Natural killer cell (primary cell): Measurements from ENCODE around the gene ZNF605. TPM values are rescaled to one million over a fixed set of nuclear protein-coding genes. Genes with fewer than 3 reads are reported as not detected.

ENCODE experiments used
- ATAC-seq, 3 donors: fragments of 150-1000 bp in 2 of 3; fragments of 200-7000 bp in 1 of 3; cut with Tn5 transposase; 1 replicate in 1 of 3; 2 replicates in 2 of 3; pipeline ENCODE4 v1.10.0; 2021; ENCODE audit warnings: mild to moderate bottlenecking in 2 of 3, moderate library complexity in 2 of 3
- DNase-seq, 2 donors: peaks; one replicate each; pipeline versions ENCODE4 v3.0.0 to v3.0.0-alpha.2; 2013 to 2021; ENCODE audit warnings: mixed read lengths in 1 of 2
- H3K27ac ChIP-seq: one replicate; pipeline ENCODE4 v1.5.1; 2013; ENCODE audit warnings: mild to moderate bottlenecking, low read length
- H3K27me3 ChIP-seq: one replicate; pipeline ENCODE4 v1.6.1; 2013; ENCODE audit warnings: low read length; ENCODE audit not compliant: control insufficient read depth, insufficient read depth
- H3K36me3 ChIP-seq: one replicate; pipeline ENCODE4 v1.6.1; 2013; ENCODE audit warnings: low read length; ENCODE audit not compliant: control insufficient read depth, insufficient read depth
- H3K4me1 ChIP-seq: one replicate; pipeline ENCODE4 v1.6.1; 2013; ENCODE audit warnings: low read length; ENCODE audit not compliant: control insufficient read depth, insufficient read depth
- H3K4me3 ChIP-seq: one replicate; pipeline ENCODE4 v1.5.1; 2013; ENCODE audit warnings: low read length
- H3K9me3 ChIP-seq: one replicate; pipeline ENCODE4 v1.6.1; 2013; ENCODE audit warnings: low read length; ENCODE audit not compliant: control insufficient read depth, insufficient read depth
- H3K27ac Mint-ChIP-seq, 2 donors: one replicate each; pipeline ENCODE4 v1.8.0; 2022; ENCODE audit warnings: mild to moderate bottlenecking in 2 of 2, mixed read lengths in 2 of 2, moderate library complexity in 1 of 2
- H3K27me3 Mint-ChIP-seq, 2 donors: one replicate each; pipeline ENCODE4 v1.8.0; 2022; ENCODE audit warnings: low read depth in 2 of 2, mixed read lengths in 2 of 2
- H3K36me3 Mint-ChIP-seq: one replicate; pipeline ENCODE4 v1.8.0; 2022; ENCODE audit warnings: mixed read lengths
- H3K4me1 Mint-ChIP-seq, 2 donors: one replicate each; pipeline ENCODE4 v1.8.0; 2022; ENCODE audit warnings: mixed read lengths in 2 of 2
- H3K4me3 Mint-ChIP-seq: one replicate; pipeline ENCODE4 v1.8.0; 2022; ENCODE audit warnings: mild to moderate bottlenecking, moderate library complexity, mixed read lengths
- H3K9me3 Mint-ChIP-seq, 2 donors: one replicate each; pipeline ENCODE4 v1.8.0; 2022; ENCODE audit warnings: mixed read lengths in 2 of 2
- WGBS: methylation state at CpG from one replicate; pipeline ENCODE4 v1.1.7; 2013; ENCODE audit warnings: missing lambda C conversion rate; ENCODE audit not compliant: insufficient coverage; 5-methylcytosine and 5-hydroxymethylcytosine counted together
- intact Hi-C: fragments of 100-400 bp; cut with micrococcal nuclease; formaldehyde crosslinking; loops from one replicate; pipeline ENCODE4 v1.14.2; 2022
- total RNA-seq, 4 donors: library from RNA; stranded (reverse); fragments of 120-200 nt in 1 of 4; gene quantifications; one replicate each; pipeline versions ENCODE4 v1.2.3 to v1.2.4, GENCODE V29; 2013 to 2022
- TF ChIP-seq, protein P1 (sequence below): fragments of 200-600 bp; IDR thresholded peaks from one replicate; pipeline ENCODE4 v1.8.0; 2022; ENCODE audit warnings: antibody characterized with exemption

ZNF605 gene
- total RNA-seq, 3 donors from 2014 or later (not counting 1 experiment from before 2014, with no cell fraction given), result 6.0 to 15.8 (median 7.6) TPM

DNA sequence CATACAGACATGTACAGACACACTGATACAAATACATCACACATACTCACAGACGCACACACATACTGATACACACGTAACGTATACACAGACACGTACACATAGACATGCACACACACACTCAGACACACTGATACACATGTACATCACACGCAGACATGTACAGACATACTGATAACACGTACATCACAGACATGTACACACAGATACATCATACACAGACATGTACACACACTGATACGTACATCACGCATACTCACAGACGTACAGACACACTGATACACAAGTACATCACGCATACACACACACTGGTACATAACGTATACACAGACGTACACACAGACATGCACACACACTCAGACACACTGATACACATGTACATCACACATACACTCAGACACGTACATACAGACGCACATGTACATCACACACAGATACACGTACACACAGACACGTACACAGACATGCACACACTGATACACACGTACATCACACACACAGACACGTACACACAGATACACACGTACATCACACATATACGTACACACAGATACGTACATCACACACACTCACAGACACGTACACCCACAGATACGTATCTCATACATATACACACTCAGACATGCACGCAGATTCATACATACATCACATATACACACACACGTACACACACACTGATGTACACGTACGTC lies 5.1 kb downstream of the ZNF605 start:
- TF ChIP-seq, protein P1, sequence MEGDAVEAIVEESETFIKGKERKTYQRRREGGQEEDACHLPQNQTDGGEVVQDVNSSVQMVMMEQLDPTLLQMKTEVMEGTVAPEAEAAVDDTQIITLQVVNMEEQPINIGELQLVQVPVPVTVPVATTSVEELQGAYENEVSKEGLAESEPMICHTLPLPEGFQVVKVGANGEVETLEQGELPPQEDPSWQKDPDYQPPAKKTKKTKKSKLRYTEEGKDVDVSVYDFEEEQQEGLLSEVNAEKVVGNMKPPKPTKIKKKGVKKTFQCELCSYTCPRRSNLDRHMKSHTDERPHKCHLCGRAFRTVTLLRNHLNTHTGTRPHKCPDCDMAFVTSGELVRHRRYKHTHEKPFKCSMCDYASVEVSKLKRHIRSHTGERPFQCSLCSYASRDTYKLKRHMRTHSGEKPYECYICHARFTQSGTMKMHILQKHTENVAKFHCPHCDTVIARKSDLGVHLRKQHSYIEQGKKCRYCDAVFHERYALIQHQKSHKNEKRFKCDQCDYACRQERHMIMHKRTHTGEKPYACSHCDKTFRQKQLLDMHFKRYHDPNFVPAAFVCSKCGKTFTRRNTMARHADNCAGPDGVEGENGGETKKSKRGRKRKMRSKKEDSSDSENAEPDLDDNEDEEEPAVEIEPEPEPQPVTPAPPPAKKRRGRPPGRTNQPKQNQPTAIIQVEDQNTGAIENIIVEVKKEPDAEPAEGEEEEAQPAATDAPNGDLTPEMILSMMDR, result no peak
- ATAC-seq (peak in 1 of 3 donors; percentile 6), DNase-seq (no peak)
- H3K27ac Mint-ChIP-seq, result no peak overlapping the region
- H3K4me3 ChIP-seq, result no peak overlapping the region
- no peak overlapping the region for H3K27ac ChIP-seq
- no peaks in the 10 kb centered on the region for H3K27me3 Mint-ChIP-seq
- intact Hi-C loops, result no loop called here
- H3K9me3 Mint-ChIP-seq, result peaks cover 2 to 10% of the 10 kb centered on the region in 2 donors
- peaks cover 2% of the 10 kb centered on the region for H3K36me3 ChIP-seq
- peaks cover 4% of the 10 kb centered on the region for H3K36me3 Mint-ChIP-seq
- H3K4me1 Mint-ChIP-seq, result peaks cover 15 to 36% of the 10 kb centered on the region in 2 donors
- 97% methylated on average over 27 of the region's 27 CpGs for WGBS
- H3K4me3 Mint-ChIP-seq, result no peak overlapping the region
- H3K27me3 ChIP-seq, result no peaks in the 10 kb centered on the region
- peaks cover 14% of the 10 kb centered on the region for H3K4me1 ChIP-seq
- peaks cover 45% of the 10 kb centered on the region for H3K9me3 ChIP-seq

DNA sequence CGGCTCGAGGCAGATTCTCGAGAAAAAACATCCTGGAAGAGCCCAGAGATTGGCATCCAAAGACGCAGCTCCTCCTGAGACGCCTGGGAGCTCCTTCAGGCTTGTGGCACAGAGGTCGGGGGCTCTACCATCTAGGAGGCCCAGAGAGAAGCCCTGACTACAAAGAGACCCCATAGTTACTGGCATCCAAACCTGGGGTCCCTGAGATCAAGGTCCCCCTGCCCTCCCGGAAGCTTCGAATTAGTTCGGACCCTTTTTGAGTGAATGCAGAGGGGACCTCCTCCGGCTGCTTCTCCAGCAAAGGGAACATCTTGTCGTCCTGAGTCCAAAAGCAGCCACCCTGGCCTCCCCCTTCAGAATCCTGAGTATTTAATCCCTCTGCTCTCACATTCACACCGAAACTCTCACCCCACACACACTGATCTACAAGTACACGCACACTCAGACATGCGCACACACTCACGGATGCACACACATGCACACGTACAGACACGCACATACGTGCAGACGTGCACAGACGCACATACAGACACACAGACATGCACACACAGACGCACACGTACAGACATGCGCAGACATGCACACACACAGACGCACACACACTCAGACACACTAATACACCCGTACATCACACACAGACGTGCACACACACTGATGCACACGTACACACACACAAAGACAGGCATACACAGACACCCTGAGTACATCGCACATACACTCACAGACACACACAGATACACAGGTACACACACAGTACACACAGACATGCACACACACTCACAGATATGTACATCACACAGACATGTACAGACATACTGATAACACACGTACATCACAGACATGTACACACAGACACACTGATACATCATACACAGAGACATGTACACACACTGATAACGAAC lies 5.9 kb downstream of the ZNF605 start:
- H3K9me3 Mint-ChIP-seq, result peaks cover 2 to 14% of the 10 kb centered on the region in 2 donors
- intact Hi-C loops, result no loop called here
- H3K36me3 ChIP-seq, result peaks cover 8% of the 10 kb centered on the region
- peaks cover 8% of the 10 kb centered on the region for H3K4me1 ChIP-seq
- no peak overlapping the region for H3K27ac ChIP-seq
- peaks cover 52% of the 10 kb centered on the region for H3K9me3 ChIP-seq
- no peaks in the 10 kb centered on the region for H3K27me3 ChIP-seq
- TF ChIP-seq, protein P1, result no peak
- no peak for DNase-seq
- H3K27ac Mint-ChIP-seq, result no peak overlapping the region
- no peak overlapping the region for H3K4me3 Mint-ChIP-seq
- ATAC-seq, result peak in 1 of 3 donors; percentile 34
- 96% methylated on average over 30 of the region's 30 CpGs for WGBS
- H3K4me3 ChIP-seq, result no peak overlapping the region
- H3K36me3 Mint-ChIP-seq, result peaks cover 12% of the 10 kb centered on the region
- H3K4me1 Mint-ChIP-seq, result peaks cover 14 to 30% of the 10 kb centered on the region in 2 donors
- no peaks in the 10 kb centered on the region for H3K27me3 Mint-ChIP-seq

DNA sequence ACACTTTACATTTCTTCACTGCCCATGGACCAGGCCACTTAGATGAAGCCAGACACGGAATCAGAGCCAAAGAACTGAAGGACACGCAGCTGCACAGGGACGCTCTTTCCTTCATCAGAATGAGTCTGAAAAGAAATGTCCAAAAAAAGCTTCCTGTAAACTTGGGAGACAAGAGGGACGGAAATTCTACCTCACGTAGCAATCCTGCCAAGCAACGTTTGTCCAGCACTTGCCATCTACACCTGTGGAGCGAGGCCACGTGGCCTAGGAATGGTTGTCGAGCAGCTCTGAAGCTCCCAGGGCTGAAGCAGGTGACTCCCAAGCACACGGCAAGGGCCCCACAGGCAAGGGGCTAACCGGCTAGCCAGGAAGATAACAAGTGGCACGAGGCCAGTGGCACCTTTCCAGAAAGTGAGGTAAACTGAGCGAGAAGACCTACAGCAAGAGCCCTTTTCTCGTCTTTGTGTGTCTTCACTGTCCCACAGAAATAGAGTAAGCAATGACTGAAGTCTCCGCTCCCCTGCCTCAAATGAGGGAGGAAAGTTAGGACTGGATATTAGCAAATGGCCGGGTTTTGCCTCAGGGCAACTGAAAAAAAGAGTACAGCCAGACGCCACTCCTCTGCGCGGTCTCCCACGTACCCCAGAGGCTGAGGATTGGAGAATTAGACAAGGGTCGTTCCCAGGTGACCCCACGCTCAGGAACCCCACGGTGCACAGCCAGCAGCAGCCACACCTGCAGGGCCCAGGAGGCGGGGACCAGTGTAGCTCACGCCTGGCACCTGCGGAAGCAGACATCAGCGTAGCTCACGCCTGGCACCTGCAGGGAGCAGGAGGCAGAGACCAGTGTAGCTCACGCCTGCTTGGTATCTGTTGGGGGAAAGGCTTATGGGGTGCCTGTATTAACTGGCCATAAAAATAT lies 7.7 kb downstream of the ZNF605 start:
- peaks cover 2 to 11% of the 10 kb centered on the region in 2 donors for H3K9me3 Mint-ChIP-seq

More for the DNA sequence above, 7.7 kb downstream of the ZNF605 start:
- Histone ChIP-seq H3K9me3 (peaks cover 62% of the 10 kb centered on the region), H3K36me3 (peaks cover 21% of the 10 kb centered on the region), H3K4me1 (no peaks in the 10 kb centered on the region), H3K27me3 (no peaks in the 10 kb centered on the region), H3K4me3 (no peak overlapping the region), H3K27ac (no peak overlapping the region)
- H3K4me1 Mint-ChIP-seq, result peaks cover 0 to 14% of the 10 kb centered on the region in 2 donors
- H3K27ac Mint-ChIP-seq, result no peak overlapping the region
- peaks cover 25% of the 10 kb centered on the region for H3K36me3 Mint-ChIP-seq
- TF ChIP-seq, protein P1, result no peak
- no peak overlapping the region for H3K4me3 Mint-ChIP-seq
- no peak for DNase-seq
- WGBS, result 96% methylated on average over 29 of the region's 29 CpGs
- no peak for ATAC-seq
- H3K27me3 Mint-ChIP-seq, result no peaks in the 10 kb centered on the region
- intact Hi-C loops, result no loop called here
